Activated CD8-positive, alpha-beta memory T cell treated with anti-CD3 and anti-CD28 coated beads, Interleukin-2, amount 50 U/mL, for 24 hours (primary cell): ENCODE data around the gene RIN1.
"Not testable (repeated sequence)": the region's sequence is repeated elsewhere in the genome, so short reads cannot be mapped to it uniquely, and the experiment has no call there.

Experiments
- DNase-seq: peaks from one replicate; pipeline ENCODE4 v3.0.0-alpha.2; 2020; ENCODE audit errors: extremely low read depth

Gene RIN1

DNA sequence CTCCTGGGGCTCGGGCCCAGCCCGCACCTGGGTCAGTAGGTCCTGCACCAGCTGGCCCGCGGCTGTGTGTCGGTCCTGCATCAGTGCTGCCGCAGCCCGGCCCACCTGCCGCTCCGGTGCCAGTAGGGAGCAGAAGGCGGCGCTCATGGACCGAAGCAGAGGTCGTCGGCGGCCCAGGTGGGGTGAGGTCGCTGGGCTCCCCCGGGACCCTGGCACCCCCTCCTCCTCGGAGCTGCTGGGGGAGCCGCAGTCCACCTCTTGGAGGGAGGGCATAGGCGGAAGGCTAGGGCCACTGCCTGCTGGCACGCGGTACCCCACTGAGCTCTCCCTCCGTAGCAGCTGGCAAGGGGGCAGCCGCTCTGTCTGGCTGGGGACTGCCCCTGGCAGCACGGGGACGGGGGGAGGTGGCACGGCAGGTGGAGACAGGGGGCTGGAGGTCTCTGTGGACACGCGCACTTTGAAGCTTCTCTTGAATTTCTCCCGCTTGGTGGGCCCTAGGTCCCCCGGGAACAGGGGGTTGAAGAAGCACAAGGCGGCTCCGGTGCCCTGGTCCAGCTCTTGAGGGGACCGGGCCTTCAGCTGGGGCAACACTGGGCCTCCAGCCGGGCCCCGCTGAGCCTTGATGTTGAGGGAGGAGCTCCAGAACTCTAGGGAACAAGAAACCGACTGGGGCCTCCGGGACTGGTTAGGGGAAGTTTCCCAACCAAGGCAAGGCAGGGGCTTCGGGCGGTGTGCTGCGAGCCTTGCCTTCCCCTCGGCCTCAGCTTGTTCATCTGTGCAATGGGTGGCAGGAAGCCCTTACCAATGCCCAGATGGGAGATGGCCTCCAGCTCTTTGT is 1.4 kb downstream of the RIN1 start:
- no peak for DNase-seq

DNA sequence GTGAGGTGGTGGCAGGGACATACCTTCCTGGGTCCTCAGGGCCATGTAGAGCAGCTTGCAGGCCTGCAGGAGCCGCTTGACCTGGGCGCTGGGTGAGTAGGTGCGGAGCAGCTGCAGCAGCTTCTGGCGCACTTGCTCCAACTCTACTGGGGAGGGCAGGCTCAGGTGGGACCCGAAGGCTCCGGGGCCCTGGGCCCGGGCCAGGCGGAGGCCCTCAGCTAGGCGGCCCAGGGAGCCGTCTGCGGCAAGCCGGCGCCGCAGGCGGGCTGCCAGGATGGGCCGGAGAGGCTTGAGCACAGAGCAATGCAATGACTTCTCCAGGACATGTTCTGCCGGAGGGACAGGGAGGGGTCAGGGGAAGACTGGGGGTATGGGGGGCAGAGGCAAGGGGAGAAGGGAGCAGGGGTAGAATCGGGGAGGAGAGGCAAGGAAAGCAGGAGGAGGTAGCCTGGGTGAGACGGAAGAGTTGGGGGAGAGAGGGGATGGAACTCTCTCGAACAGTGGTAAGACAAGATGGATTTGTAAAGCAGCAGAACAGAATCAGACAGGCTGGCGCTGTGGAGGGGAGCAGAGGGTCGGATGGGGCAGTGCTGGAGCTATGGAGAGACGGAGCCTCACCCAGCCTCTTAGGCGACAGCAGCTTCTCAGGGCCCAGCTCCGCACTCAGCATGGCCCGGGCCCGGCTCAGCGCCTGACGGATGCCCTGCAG is 2.2 kb downstream of the RIN1 start:
- no peak for DNase-seq

DNA sequence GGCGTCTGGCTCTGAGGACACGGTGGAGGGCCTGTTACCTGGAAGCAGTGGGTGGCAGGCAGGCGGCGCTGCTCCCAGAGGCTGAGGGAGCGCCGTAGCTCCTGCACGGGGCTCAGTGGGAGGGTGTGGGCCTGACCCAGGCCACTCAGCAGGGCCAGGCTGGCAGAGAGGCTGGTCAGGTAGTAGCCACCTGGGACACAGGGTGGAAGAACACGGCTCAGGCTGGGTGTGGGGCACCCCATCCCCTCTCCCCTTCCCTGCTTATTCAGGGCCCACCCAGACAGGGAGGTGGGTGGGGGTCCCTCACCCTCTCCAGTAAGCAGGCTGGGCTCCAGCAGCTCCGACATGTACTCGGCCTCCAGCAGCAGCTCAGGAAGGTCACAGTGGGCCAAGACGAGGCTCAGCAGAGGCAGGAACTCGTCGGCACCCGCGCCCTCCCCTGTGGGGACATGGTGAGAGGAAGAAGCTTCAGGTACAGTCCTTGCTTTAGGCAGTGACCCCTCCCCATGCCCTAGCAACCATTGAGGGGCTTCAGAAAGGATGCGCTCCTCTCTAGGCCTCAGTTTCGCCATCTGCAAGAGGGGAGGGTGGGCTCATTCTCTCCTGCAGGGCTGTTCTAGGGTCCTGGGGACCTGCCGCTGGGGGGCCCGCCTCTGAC is 2.9 kb downstream of the RIN1 start:
- DNase-seq = no peak

DNA sequence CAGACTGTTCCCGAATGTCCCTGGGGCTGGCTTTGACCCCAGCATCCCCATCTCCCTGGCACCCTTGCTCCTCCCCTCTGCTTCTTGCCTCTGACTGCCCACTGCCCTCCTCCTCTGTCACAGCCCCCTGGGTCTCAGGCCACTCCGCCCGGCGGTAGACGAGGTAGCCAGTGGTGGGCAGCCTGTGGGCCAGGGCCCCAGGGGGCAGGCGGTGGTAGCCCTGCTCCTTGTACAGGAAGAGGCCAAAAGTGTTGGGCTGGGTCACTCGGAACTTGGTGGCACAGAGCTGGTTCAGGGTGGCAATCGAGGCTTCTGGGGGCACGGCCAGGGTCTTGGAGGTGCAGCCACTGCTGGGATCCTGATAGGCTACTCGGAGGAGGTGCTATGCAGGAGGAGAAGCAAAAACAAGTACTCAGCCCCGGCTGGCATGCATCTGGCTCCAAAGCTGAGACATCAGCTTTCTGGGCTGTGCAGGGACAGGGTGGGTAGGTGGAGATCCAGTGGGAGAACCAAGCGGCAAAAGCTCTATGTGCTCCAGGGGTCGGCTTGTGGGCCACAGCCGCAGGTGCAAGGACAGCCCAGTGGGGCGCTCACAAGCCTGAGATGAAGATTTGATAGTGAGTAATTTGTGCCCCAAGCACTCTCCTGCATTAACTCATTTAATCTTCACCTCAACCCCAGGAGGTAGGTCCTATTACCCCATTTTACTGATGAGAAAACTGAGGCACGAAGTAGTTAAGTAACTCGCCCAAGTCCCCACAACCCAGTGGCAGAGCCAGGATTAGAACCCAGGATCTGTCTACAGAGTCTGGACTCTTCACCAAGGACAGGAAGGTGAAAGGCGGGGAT is 3.6 kb downstream of the RIN1 start:
- DNase-seq = no peak

DNA sequence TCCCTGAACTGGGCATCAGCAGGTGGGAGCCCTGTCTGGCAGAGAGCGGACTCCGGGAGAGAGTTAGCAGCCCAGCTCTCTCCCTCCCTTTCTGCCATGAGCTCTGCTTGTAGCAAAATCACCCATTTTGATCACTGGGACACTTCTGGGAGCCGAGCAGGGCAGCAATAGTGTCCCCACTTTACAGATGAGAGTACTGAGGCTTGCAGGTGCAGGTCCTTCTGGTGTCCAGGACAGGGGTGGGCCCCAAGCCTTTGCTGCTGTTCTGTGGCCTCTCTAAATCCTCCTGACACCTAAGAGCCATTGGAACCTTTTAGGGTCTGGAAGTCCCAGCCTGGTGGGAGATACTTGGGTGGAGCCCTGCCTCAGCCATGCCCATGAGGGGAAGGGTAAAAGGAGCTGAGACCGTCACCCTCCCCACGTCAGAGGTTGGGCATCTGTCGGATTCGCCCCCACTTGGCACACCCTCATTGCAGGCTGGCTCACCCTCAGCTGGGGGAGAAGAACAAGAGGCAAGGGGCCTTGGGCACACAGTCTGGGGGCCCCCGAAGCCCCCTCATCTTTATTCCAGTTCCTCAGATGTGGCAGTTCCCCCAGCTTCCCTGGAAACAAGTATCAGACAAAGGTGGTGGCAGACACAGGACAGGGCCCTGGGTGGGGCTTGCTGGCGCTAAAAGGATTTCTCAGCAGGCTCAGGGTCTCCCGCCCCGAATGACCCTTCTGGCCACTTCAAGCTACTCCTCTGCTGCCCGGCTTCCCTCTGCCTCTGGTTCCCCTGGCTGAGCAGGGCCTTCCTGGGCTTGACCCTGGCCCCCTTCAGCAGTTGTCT is 4.5 kb downstream of the RIN1 start:
- no peak for DNase-seq

DNA sequence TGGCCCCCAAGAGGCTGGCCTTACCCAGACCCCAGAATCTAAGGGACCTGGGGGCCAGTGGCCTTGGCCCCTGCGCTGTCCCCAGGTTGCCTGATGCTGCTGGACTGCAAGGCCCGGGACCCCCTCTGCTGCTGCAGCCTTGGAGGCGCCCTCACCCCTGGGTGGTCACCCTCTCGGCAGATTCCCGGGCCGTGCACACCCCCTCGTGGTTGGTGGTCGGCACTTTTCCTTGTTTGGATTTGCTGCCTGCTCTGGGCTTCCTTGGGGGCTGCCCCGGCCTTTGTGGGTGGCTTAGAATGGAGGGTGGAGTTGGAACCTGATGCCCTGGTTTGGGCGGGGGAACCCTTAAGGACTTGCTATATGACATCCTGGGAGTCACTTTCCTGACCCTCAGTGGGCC is 5.3 kb downstream of the RIN1 start:
- no peak for DNase-seq

DNA sequence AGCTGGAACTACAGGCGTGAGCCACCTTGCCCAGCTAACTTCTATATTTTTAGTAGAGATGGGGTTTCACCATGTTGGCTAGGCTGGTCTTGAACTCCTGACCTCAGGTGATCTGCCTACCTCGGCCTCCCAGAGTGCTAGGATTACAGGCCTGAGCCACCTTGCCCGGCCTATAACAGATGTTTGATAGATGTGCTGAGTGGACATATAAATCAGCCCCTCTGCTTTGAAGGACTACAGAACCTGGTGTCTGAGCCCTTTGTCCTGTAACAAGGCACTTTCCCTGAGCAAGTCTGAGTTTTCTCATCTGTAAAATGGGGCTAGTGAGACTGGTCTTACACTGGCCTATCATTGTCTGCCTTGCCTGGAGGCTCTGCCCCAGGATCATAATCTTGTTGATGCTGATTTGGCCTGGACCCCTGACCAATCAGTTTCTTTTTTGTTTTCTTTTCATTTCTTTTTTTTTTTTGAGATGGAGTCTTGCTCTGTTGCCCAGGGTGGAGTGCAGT is 7.0 kb downstream of the RIN1 start:
- DNase-seq = no peak

DNA sequence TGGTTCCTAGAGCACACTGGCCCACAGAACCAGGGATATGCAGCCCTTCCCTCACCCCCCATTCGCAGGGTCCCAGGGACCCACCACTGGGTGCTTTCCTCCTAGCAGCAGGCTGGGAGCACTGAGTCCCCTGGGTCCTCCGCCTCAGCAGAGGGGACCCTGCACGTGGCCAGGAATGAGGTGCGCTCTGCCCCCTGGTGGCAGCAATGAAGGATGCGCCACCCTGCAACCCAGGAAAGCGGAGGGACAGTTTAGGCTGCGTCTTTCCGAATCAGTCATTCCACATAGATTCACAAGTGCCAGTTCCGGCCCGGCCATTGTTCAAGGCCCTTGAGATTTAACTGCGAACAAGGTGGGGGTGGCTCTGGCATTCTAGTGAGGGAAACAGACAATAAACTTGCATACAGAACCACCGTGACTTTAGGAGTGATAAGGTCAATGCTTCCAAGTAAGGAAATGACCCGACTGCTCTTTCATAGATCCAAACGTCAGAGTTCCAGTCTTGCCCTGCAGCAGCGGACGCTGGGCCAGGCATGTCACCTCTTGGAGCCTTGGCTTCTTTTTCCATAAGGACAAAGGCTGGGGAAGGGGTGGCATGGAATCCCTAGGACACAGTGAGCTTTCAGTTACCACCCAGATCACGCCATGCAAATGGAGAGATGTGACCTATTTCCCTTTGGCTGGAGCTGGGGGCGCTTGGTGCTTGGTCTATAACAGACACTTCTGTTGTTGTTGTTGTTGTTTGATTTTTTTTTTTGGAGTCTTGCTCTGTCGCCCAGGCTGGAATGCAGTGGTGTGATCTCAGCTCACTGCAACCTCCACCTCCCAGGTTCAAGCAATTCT is 7.7 kb downstream of the RIN1 start:
- DNase-seq = no peak

DNA sequence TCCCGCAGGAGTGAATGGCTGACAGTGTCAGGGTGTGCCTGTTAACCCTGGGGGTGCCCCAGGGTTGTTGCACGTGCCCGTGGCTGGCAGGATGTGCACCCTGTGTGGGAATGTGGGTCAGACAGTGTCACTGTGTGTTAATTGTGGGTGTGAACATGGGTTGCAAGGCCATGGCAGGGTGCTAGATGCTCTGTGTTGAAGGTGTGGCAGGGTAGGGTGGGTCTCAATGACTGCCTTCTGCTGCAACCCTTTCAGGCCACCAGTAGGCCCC is 8.3 kb downstream of the RIN1 start:
- no peak for DNase-seq

DNA sequence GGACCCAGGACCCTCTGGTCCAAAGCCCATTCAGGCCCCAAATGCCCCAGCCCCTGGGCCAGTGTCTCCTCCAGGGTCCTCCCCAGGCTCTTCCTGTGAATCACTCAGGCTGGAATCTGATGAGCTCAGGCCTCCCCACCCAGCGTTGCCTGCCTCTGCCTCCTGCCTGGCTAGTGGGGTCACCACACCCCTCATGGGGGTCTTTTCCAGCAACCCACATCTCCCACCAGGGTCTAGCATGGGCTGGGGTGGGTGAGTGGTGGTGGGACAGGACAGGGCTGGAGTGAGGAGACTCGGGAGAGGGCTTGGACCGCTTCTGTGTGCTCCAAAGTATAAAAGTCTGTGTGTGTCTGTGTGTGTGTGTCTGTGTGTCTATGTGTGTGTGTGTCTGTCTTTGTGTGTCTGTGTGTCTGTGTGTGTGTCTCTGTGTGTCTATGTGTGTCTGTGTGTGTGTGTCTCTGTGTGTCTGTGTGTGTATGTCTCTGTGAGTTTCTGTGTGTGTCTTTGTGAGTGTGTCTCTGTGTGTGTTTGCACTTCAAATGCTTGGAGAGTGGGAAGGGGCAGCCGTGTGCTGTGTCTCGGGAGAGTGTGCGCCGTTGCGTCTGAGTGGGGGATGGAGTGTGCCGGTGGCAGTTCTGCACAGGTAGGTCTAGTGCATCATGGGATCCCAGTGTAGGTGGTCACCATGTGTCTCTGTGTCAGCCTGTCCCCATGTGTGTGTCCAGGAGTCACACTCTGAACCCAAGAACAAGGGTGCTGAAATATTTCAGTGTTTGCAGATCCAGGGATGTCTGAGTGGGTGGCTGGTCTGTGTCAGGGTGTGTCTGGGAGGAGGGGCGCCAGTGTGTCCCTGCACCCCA is 8.8 kb downstream of the RIN1 start:
- DNase-seq = no peak

DNA sequence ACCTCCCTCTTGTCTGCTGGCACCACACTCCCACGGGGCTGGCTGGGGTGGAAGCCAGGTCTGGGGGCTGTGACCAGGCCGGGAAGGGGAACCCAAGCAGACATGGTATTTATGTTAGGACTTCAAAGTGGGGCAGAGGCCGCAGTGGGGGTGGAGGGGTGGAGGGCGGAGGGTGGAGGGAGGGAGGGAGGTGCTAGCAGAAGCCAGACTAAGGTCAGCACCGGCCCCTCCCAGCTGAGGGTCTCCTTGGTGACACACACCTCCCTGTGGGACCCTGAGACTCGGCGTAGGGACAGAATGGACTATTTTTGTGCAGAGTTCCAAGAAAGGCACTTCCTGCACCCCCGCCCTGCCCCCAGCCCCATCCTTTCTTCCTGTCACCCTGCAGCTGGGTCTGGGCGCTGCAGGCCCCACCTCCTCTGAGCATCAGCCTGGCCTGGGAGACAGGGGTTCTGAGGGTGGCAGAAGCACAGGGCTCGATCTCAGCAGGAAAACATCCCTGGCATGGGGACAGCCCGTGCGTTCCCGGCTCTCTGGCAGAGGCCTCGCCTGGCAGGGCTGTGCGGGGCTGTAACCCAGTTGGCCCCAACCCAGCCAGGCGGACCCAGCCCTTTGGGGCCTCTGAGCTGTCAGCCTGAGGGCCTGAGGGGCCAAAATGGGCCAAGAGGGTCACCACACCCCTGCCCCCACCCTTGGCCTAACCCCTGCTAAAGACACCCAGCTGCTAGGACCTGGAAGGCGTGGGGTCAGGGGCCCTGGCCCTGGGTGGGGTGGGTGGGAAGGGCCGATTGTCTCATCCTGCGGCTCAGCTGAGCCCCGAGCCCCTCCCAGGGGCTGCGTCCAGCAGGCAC is 9.7 kb downstream of the RIN1 start:
- no peak for DNase-seq

DNA sequence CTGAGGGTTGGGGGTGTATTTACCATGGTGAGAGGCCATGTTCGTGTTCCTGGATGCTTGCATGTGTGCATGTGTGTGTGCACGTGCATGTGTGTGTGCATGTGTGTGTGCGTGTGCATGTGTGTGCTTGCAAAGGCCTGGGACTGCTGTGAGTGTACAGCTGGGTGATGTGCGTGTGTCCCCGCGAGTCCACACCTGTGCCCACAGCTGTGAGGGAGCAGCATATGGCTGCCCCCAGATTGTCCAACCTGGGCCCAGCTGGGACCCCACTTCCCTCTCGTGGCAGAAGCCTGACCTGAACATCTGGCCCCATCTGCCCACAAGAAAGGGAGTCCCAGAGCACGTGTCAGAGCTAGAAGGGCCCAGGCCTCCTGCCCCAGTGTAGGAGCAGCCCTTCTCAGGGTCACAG is 11.0 kb downstream of the RIN1 start:
- no peak for DNase-seq

DNA sequence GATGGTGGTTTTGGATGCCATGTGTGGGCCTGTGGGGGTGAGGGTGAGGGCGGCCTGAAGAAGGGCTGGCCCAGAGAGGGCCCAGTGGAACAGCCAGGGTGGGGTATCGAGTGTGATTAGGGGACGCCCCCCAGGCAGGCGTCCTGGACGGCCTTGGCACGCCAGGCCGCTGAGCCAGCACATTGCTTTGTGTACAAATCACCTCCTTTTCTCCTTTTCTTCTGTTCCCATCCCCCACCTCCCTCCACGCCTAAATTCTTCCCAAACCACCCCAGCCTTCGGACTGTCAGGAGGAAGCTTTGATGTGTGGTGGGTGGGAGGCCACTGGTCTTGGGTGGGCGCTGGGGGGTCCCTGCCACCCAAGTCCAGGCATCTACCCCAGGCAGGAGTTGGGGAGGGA is 11.6 kb downstream of the RIN1 start:
- DNase-seq = no peak

DNA sequence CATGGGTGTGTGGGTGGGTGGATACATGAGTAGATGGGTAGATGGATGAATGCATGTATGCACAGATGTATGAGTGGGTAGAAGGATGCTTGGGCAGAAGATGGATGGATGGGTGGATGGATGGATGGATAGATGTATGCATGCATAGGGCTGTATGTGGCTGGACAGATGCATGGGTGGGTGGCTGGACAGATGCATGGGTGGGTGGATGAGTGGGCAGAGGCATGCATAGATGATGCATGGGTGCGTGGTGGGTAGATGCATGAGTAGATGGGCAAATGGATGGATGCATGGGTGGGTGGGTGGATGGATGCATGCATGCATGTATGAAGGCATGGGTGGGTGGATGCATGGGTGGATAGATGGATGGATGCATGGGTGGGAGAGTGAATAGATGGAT is 12.6 kb downstream of the RIN1 start:
- DNase-seq = no peak

DNA sequence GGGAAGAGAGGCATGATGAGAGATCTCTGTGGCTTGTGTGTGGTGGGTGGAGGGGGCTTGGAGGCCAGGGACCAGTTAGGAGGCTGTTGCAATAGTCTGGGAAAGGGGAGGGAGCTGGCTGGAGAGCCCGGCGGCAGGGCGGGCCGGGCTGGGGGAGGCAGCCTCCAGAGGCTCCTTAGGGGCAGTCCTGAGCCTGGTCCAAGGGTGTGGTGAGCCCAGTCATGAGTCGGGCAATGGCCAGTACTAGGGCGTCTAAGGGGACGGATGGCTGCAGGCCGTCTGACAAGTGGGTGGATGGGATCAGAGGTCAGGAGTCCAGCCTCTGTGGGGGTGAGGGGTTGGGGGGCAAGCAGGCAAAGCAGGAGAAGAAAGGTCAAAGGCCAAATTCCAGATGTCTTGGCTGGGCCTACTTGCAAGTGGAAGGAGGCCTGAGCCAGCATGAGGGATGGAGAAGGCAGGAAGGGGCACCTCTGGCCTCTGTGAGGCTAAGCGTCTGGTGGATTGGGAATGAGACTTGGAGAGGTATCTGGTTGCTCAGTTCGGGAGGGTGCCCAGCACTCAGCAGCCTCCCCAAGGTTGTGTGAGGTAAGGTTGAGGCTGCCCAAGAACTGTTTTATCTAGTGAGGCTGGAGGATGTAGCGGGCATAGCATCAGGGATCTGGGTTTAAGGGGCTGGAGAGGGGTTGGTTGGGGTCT is 13.4 kb downstream of the RIN1 start:
- no peak for DNase-seq

DNA sequence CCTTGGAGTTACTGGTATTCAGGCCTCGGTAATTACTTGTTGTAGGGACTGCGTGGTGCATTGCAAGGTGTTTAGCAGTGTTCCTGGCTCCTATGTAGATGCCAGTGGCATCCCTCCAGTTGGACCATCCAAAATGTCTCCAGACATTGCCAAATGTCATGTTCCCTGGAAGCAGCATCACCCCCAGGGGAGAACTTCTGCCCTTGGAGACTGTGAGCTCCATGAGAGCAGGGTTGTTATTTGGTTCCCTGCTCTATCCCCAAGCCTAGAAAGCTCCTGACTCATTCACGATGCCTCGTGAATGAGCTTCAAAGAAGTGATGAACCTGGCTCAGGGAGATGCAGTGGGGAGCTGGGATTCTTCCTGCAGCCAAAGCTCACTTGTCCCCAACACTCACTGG is 14.6 kb downstream of the RIN1 start:
- no peak for DNase-seq

DNA sequence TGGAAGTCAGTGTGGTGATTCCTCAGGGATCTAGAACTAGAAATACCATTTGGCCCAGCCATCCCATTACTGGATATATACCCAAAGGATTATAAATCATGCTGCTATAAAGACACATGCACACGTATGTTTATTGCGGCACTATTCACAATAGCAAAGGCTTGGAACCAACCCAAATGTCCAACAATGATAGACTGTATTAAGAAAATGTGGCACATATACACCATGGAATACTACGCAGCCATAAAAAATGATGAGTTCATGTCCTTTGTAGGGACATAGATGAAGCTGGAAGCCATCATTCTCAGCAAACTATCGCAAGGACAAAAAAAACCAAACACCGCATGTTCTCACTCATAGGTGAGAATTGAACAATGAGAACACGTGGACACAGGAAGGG is 15.5 kb downstream of the RIN1 start:
- not testable (repeated sequence) for DNase-seq

DNA sequence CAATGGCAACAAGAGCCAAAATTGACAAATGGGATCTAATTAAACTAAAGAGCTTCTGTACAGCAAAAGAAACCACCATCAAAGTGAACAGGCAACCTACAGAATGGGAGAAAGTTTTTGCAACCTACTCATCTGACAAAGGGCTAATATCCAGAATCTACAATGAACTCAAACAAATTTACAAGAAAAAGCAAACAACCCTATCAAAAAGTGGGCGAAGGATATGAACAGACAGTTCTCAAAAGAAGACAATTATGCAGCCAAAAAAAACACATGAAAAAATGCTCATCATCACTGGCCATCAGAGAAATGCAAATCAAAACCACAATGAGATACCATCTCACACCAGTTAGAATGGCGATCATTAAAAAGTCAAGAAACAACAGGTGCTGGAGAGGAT is 15.9 kb downstream of the RIN1 start:
- not testable (repeated sequence) for DNase-seq
